ENCODE measurements around the gene CHMP6.

GRCh38 chr17:81016575-81016974 is 24.9 kb downstream of the CHMP6 start:
- no peak for TF ChIP-seq POLR2AphosphoS5 (IDR thresholded peaks at IDR 0.05)
- no peak for TF ChIP-seq CTCF (IDR thresholded peaks at IDR 0.05; ENCODE audit: poor library complexity, severe bottlenecking)
- no peak for TF ChIP-seq EP300 (conservative IDR thresholded peaks at IDR 0.05; ENCODE audit: poor library complexity, severe bottlenecking)
- TF ChIP-seq EZH2 (IDR thresholded peaks at IDR 0.05; ENCODE audit: borderline replicate concordance, insufficient read depth, low read length, poor library complexity, severe bottlenecking): no peak
- no peak for TF ChIP-seq REST (IDR thresholded peaks at IDR 0.05; ENCODE audit: borderline replicate concordance)
- no peak for TF ChIP-seq RAD21 (conservative IDR thresholded peaks at IDR 0.05)

Data from neural cell (in vitro differentiated cells).